Measurements from ENCODE around the gene ICAM3.

Gene ICAM3

DNA sequence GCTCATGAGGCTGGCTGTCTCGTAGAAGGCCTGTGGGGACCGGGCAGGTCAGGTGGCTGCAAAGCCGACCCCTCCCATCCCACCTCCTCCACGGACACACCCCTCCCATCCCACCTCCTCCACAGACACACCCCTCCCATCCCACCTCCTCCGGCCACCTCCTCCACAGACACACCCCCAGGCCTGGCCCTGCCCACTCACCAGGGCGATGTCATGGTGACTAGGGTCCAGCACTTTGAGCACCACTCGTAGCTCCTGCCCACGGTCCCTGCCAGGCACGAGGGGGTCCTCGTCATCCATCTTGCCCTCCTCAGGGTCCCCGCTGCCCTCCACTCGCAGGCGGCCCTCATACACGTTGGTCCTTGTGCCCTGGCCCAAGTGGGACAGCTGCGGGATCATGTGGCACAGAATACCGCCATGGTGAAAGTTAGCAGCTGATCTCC, 22.2 kb upstream of the ICAM3 start:
- Histone ChIP-seq H3K9me3 (ENCODE audit: control insufficient read depth, low read length) (no peaks in the 10 kb centered on the region), H3K79me1 (replicated peaks; ENCODE audit: low read length, poor library complexity, severe bottlenecking) (peaks cover 13% of the 10 kb centered on the region), H3K14ac (ENCODE audit: low read length in 2 of 2) (no peak overlapping the region), H2BK15ac (ENCODE audit: low read depth, poor library complexity, severe bottlenecking) (no peak overlapping the region), H2BK12ac (ENCODE audit: low read length in 2 of 2) (no peak overlapping the region), H4K8ac (ENCODE audit: low read length) (no peak overlapping the region), H3K27me3 (ENCODE audit: control insufficient read depth in 1 of 2, insufficient read depth in 1 of 2, low read length in 2 of 2) (no peaks in the 10 kb centered on the region), H4K91ac (ENCODE audit: low read length) (no peak overlapping the region), H3K36me3 (ENCODE audit: control insufficient read depth in 1 of 2, insufficient read depth in 2 of 2, low read depth in 1 of 2, low read length in 2 of 2) (peaks cover 75 to 82% of the 10 kb centered on the region in 2 experiments), H2AFZ (ENCODE audit: low read depth, low read length) (no peak overlapping the region), H3K4me1 (ENCODE audit: control insufficient read depth, insufficient read depth, low read depth, low read length) (peaks cover 12% of the 10 kb centered on the region), H3K4me3 (ENCODE audit: insufficient read depth in 1 of 2, low read depth in 1 of 2, low read length in 2 of 2) (no peak overlapping the region), H3K9ac (ENCODE audit: low read length) (no peak overlapping the region), H3K27ac (ENCODE audit: low read length, poor library complexity, severe bottlenecking) (no peak overlapping the region), H3K18ac (ENCODE audit: low read depth in 1 of 2, low read length in 2 of 2) (no peak overlapping the region), H3K4me2 (ENCODE audit: low read length, poor library complexity, severe bottlenecking) (no peak overlapping the region), H3K4ac (ENCODE audit: low read depth in 1 of 2, low read length in 2 of 2) (no peak overlapping the region), H3K23ac (ENCODE audit: low read length in 2 of 2) (no peak overlapping the region), H2BK120ac (ENCODE audit: low read depth, low read length) (no peak overlapping the region), H2BK5ac (ENCODE audit: low read depth, low read length, poor library complexity, severe bottlenecking) (no peak overlapping the region), H2AK5ac (ENCODE audit: low read length, severe bottlenecking) (no peak overlapping the region)
- DNase-seq, result no peak
- 93% methylated on average over 16 of the region's 16 CpGs for WGBS

DNA sequence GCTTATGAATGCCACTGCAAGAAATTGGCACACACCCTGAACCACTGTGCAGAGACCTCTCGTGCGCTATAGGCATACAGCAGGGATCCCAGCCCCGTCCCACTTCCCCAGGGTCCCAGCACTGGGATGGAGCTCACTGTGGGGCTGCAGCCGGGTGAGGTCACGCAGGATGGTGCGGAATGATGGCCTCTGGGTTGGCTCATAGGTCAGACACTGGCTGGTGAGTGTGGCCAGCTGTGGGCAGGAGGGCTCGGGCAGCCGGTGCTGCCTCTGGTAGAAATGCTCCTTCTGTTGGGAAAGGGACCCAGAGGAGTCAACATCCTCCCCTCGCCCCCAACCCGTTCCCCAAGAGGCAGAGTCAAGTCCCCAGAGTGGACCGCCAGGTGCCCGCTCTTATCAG, 17.0 kb upstream of the ICAM3 start:
- H3K18ac ChIP-seq (ENCODE audit: low read depth in 1 of 2, low read length in 2 of 2), result no peak overlapping the region
- H3K27ac ChIP-seq (ENCODE audit: low read length, poor library complexity, severe bottlenecking), result no peak overlapping the region
- no peak overlapping the region for H4K8ac ChIP-seq (ENCODE audit: low read length)
- H2BK120ac ChIP-seq (ENCODE audit: low read depth, low read length), result no peak overlapping the region
- H2AK5ac ChIP-seq (ENCODE audit: low read length, severe bottlenecking), result no peak overlapping the region
- no peak for DNase-seq
- H2BK5ac ChIP-seq (ENCODE audit: low read depth, low read length, poor library complexity, severe bottlenecking), result no peak overlapping the region
- peaks cover 59 to 77% of the 10 kb centered on the region in 2 experiments for H3K36me3 ChIP-seq (ENCODE audit: control insufficient read depth in 1 of 2, insufficient read depth in 2 of 2, low read depth in 1 of 2, low read length in 2 of 2)
- no peak overlapping the region for H3K4me3 ChIP-seq (ENCODE audit: insufficient read depth in 1 of 2, low read depth in 1 of 2, low read length in 2 of 2)
- H3K9ac ChIP-seq (ENCODE audit: low read length), result no peak overlapping the region
- H3K79me1 ChIP-seq (replicated peaks; ENCODE audit: low read length, poor library complexity, severe bottlenecking), result peaks cover 11% of the 10 kb centered on the region
- H3K23ac ChIP-seq (ENCODE audit: low read length in 2 of 2), result no peak overlapping the region
- no peaks in the 10 kb centered on the region for H3K9me3 ChIP-seq (ENCODE audit: control insufficient read depth, low read length)
- H3K27me3 ChIP-seq (ENCODE audit: control insufficient read depth in 1 of 2, insufficient read depth in 1 of 2, low read length in 2 of 2), result no peaks in the 10 kb centered on the region
- no peak overlapping the region for H3K4me2 ChIP-seq (ENCODE audit: low read length, poor library complexity, severe bottlenecking)
- H4K91ac ChIP-seq (ENCODE audit: low read length), result no peak overlapping the region
- no peak overlapping the region for H2BK12ac ChIP-seq (ENCODE audit: low read length in 2 of 2)
- H3K4me1 ChIP-seq (ENCODE audit: control insufficient read depth, insufficient read depth, low read depth, low read length), result peaks cover 8% of the 10 kb centered on the region
- H2AFZ ChIP-seq (ENCODE audit: low read depth, low read length), result no peak overlapping the region
- H3K4ac ChIP-seq (ENCODE audit: low read depth in 1 of 2, low read length in 2 of 2), result no peak overlapping the region
- H2BK15ac ChIP-seq (ENCODE audit: low read depth, poor library complexity, severe bottlenecking), result peak overlapping the region; percentile 41
- H3K14ac ChIP-seq (ENCODE audit: low read length in 2 of 2), result no peak overlapping the region
- 96% methylated on average over 12 of the region's 12 CpGs for WGBS

- H3K23ac ChIP-seq (ENCODE audit: low read length in 2 of 2), result no peak overlapping the region
- DNase-seq, result peak; percentile 42
- no peak overlapping the region for H3K27ac ChIP-seq (ENCODE audit: low read length, poor library complexity, severe bottlenecking)
- peaks cover 60 to 71% of the 10 kb centered on the region in 2 experiments for H3K36me3 ChIP-seq (ENCODE audit: control insufficient read depth in 1 of 2, insufficient read depth in 2 of 2, low read depth in 1 of 2, low read length in 2 of 2)
- no peak overlapping the region for H2AFZ ChIP-seq (ENCODE audit: low read depth, low read length)
- H3K9ac ChIP-seq (ENCODE audit: low read length), result no peak overlapping the region
- no peak overlapping the region for H3K18ac ChIP-seq (ENCODE audit: low read depth in 1 of 2, low read length in 2 of 2)
- H3K4me1 ChIP-seq (ENCODE audit: control insufficient read depth, insufficient read depth, low read depth, low read length), result peaks cover 8% of the 10 kb centered on the region
- H2BK120ac ChIP-seq (ENCODE audit: low read depth, low read length), result no peak overlapping the region
- H3K4me3 ChIP-seq (ENCODE audit: insufficient read depth in 1 of 2, low read depth in 1 of 2, low read length in 2 of 2), result no peak overlapping the region
- no peak overlapping the region for H3K14ac ChIP-seq (ENCODE audit: low read length in 2 of 2)
- peaks cover 9% of the 10 kb centered on the region for H3K79me1 ChIP-seq (replicated peaks; ENCODE audit: low read length, poor library complexity, severe bottlenecking)
- H2AK5ac ChIP-seq (ENCODE audit: low read length, severe bottlenecking), result no peak overlapping the region
- H3K27me3 ChIP-seq (ENCODE audit: control insufficient read depth in 1 of 2, insufficient read depth in 1 of 2, low read length in 2 of 2), result no peaks in the 10 kb centered on the region
- H2BK12ac ChIP-seq (ENCODE audit: low read length in 2 of 2), result no peak overlapping the region
- peak overlapping the region; percentile 2 for H2BK15ac ChIP-seq (ENCODE audit: low read depth, poor library complexity, severe bottlenecking)
- H2BK5ac ChIP-seq (ENCODE audit: low read depth, low read length, poor library complexity, severe bottlenecking), result no peak overlapping the region
- H4K8ac ChIP-seq (ENCODE audit: low read length), result peak overlapping the region; percentile 47
- no peak overlapping the region for H3K4ac ChIP-seq (ENCODE audit: low read depth in 1 of 2, low read length in 2 of 2)
- H3K4me2 ChIP-seq (ENCODE audit: low read length, poor library complexity, severe bottlenecking), result no peak overlapping the region
- H4K91ac ChIP-seq (ENCODE audit: low read length), result peak overlapping the region; percentile 35
- 69% methylated on average over 32 of the region's 32 CpGs for WGBS
- H3K9me3 ChIP-seq (ENCODE audit: control insufficient read depth, low read length), result no peaks in the 10 kb centered on the region
These were observed 14.5 kb upstream of the ICAM3 start for GRCh38 chr19:10353793-10354391.

DNA sequence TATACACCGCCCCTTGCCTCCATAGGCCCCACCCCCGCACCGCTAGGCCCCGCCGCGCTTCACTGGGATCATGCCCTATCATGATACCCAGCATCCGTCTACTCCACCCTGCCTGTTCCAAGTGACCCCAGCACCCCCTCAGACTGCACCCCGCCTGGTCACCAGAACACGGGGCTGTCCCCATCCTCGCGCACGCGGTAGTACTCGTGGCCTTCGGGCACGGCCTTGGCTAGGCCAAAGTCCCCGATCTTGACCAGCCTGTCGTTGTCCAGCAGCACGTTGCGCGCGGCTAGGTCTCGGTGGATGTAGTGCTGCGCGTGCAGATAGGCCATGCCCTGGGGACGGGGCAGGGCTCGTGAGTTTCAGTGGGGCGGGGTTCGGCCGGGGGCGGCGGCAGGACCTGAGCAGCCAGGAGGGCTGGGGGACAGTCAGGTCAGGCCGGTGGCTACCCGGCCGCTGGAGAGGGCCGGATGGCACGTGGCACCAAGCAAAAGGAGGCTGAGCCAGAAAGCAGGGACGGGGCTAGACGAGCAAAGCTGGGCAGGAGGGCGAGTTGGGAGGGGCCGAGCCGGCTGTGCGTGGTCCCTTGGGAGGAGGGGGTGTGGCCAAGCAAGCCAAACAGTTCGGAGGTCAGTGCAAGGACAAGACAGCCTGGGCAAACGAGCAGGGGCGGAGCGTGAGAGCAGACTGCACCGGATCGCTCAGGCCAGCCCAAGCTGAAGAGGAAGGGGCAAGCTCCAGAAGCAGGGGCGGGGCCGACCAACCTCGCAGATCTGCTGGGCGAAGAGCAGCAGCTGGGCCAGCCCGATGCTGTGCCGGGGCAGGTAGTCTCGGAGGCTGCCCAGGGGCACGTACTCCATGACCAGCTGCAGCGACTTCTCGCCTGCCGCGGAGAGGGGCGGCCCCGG, 13.6 kb upstream of the ICAM3 start:
- Histone ChIP-seq H3K4me3 (ENCODE audit: insufficient read depth in 1 of 2, low read depth in 1 of 2, low read length in 2 of 2) (no peak overlapping the region), H3K4me2 (ENCODE audit: low read length, poor library complexity, severe bottlenecking) (no peak overlapping the region), H2BK5ac (ENCODE audit: low read depth, low read length, poor library complexity, severe bottlenecking) (no peak overlapping the region)

More for the DNA sequence above, 13.6 kb upstream of the ICAM3 start:
- H3K27ac ChIP-seq (ENCODE audit: low read length, poor library complexity, severe bottlenecking), result no peak overlapping the region
- H2BK15ac ChIP-seq (ENCODE audit: low read depth, poor library complexity, severe bottlenecking), result no peak overlapping the region
- no peak overlapping the region for H2AFZ ChIP-seq (ENCODE audit: low read depth, low read length)
- H2BK12ac ChIP-seq (ENCODE audit: low read length in 2 of 2), result peak overlapping the region in 1 of 2 experiments; percentile 37
- H4K91ac ChIP-seq (ENCODE audit: low read length), result peak overlapping the region; percentile 80
- no peak overlapping the region for H2AK5ac ChIP-seq (ENCODE audit: low read length, severe bottlenecking)
- H3K4ac ChIP-seq (ENCODE audit: low read depth in 1 of 2, low read length in 2 of 2), result peak overlapping the region in 1 of 2 experiments; percentile 80
- peaks cover 55 to 66% of the 10 kb centered on the region in 2 experiments for H3K36me3 ChIP-seq (ENCODE audit: control insufficient read depth in 1 of 2, insufficient read depth in 2 of 2, low read depth in 1 of 2, low read length in 2 of 2)
- H2BK120ac ChIP-seq (ENCODE audit: low read depth, low read length), result peak overlapping the region; percentile 4
- no peaks in the 10 kb centered on the region for H3K27me3 ChIP-seq (ENCODE audit: control insufficient read depth in 1 of 2, insufficient read depth in 1 of 2, low read length in 2 of 2)
- peak; percentile 35 for DNase-seq
- peaks cover 8% of the 10 kb centered on the region for H3K4me1 ChIP-seq (ENCODE audit: control insufficient read depth, insufficient read depth, low read depth, low read length)
- H4K8ac ChIP-seq (ENCODE audit: low read length), result peak overlapping the region; percentile 70
- no peaks in the 10 kb centered on the region for H3K9me3 ChIP-seq (ENCODE audit: control insufficient read depth, low read length)
- no peak overlapping the region for H3K9ac ChIP-seq (ENCODE audit: low read length)
- peak overlapping the region in 1 of 2 experiments; percentile 82 for H3K14ac ChIP-seq (ENCODE audit: low read length in 2 of 2)
- WGBS, result 58% methylated on average over 63 of the region's 63 CpGs
- H3K79me1 ChIP-seq (replicated peaks; ENCODE audit: low read length, poor library complexity, severe bottlenecking), result peaks cover 9% of the 10 kb centered on the region
- H3K18ac ChIP-seq (ENCODE audit: low read depth in 1 of 2, low read length in 2 of 2), result peak overlapping the region in 1 of 2 experiments; percentile 65
- no peak overlapping the region for H3K23ac ChIP-seq (ENCODE audit: low read length in 2 of 2)

Measured in mesenchymal stem cell (in vitro differentiated cells and primary cell).